Measurements from ENCODE around the gene DTX2.

- TF ChIP-seq POLR2A (IDR thresholded peaks at IDR 0.05; ENCODE audit: low read length) (no peak), GATA1 (IDR thresholded peaks at IDR 0.05; ENCODE audit: low read depth, low read length) (no peak)
Measured at GRCh38 chr7:76423666-76424412, 37.7 kb upstream of the DTX2 start.
